Measurements from ENCODE around the gene ROBO2.

The ROBO2 gene

DNA sequence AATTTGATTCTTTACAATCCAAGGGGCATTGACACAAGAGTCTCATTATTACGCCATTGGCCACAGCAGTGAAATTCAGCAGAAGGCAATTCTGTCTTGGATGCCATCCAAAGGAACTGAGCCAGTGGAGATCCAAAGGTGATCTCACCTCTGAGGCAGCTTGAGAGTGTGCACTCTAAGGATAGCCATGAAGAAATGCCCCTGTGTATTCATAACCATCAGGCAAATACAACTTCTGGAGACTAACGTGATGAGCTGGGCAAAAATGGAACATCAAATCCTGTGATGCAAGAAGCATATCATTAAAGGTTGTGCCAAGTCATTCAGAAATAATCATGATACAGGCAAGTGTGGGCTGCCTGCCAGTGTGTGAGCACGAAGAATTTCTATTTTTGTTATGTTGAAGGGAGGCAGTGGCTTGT lies 41.4 kb downstream of the ROBO2 start:
- TF ChIP-seq, protein P1, sequence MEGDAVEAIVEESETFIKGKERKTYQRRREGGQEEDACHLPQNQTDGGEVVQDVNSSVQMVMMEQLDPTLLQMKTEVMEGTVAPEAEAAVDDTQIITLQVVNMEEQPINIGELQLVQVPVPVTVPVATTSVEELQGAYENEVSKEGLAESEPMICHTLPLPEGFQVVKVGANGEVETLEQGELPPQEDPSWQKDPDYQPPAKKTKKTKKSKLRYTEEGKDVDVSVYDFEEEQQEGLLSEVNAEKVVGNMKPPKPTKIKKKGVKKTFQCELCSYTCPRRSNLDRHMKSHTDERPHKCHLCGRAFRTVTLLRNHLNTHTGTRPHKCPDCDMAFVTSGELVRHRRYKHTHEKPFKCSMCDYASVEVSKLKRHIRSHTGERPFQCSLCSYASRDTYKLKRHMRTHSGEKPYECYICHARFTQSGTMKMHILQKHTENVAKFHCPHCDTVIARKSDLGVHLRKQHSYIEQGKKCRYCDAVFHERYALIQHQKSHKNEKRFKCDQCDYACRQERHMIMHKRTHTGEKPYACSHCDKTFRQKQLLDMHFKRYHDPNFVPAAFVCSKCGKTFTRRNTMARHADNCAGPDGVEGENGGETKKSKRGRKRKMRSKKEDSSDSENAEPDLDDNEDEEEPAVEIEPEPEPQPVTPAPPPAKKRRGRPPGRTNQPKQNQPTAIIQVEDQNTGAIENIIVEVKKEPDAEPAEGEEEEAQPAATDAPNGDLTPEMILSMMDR (IDR thresholded peaks at IDR 0.05; ENCODE audit: borderline replicate concordance, insufficient read depth, low read depth, low read length) = no peak

DNA sequence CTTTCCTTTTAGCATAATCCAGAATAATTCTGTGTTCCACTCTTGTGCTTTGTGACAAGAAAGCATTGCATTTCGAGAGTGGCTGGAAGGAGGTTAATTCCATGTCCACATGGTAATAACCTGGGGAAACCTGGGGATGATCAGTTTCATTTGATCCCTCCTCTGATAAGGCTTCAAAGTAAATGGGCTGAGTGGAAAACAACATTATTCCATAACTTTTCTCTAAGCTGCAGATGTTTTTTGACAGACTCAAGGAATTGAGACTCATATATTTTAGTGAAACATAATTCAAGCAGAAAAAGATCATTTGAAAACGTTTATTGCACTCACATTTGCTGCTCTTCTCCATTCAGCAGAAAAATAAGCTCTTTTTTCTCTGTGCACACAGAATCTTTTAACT lies 44.6 kb downstream of the ROBO2 start:
- TF ChIP-seq, protein P1 (IDR thresholded peaks at IDR 0.05; ENCODE audit: borderline replicate concordance, insufficient read depth, low read depth, low read length) = no peak
- no peak overlapping the region for H3K4me3 ChIP-seq (ENCODE audit: low read depth, low read length)

More for the DNA sequence above, 41.4 kb downstream of the ROBO2 start:
- H3K4me3 ChIP-seq (ENCODE audit: low read depth, low read length) = no peak overlapping the region

DNA sequence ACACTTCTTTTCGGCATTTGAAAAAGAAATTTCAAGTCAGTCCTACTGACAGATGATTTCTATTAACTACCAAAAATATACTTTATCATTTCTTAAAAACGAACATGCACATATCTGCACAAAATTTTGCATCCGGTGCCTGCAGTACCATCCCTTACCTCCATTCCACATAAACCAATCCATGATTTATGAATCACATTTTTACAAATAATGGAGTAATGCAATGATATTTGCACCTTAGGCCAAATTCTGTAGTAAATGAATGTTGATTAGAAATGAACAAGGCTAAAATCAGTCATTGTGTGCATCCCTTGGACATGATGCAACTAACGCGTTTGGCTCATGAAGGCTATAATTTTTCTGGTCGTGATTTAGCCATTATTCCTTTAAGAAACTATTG lies 46.5 kb downstream of the ROBO2 start:
- TF ChIP-seq, protein P1 (IDR thresholded peaks at IDR 0.05; ENCODE audit: borderline replicate concordance, insufficient read depth, low read depth, low read length) = no peak
- H3K4me3 ChIP-seq (ENCODE audit: low read depth, low read length) = no peak overlapping the region

DNA sequence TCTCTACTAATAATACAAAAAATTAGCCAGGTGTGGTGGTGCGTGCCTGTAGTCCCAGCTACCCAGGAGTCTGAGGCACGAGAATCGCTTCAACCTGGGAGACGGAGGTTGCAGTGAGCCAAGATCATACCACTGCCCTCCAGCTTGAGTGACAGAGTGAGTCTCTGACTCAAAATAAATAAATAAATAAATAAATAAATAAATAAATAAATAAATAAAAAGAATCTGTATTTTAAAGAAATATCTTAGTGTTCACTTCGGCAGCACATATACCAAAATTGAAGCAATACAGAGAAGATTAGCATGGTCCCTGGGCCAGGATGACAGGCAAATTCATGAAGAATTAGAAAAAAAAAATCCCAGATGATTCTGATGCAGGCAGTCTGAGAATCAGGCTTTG lies 51.9 kb downstream of the ROBO2 start:
- H3K4me3 ChIP-seq (ENCODE audit: low read depth, low read length) = no peak overlapping the region
- TF ChIP-seq, protein P1 (IDR thresholded peaks at IDR 0.05; ENCODE audit: borderline replicate concordance, insufficient read depth, low read depth, low read length) = no peak

DNA sequence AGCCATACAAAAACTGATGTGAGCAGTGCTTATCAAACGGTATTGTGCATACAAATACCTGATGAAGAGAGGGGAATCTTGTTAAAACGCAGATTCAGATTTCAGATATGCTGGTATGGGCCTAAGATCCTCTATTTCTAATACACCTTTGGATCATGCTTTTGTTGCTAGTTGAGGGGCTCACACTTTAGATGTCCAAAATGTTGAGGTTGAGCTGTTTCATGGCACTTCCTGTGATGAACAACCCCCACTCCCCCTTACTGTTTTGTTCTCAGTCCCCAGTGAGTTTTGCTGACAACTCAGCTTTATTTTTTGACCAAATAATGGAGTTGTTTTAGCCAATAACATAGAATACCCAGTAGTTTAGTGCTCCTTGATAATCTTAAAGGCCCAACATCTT lies 53.2 kb downstream of the ROBO2 start:
- TF ChIP-seq, protein P1 (IDR thresholded peaks at IDR 0.05; ENCODE audit: borderline replicate concordance, insufficient read depth, low read depth, low read length) = no peak
- H3K4me3 ChIP-seq (ENCODE audit: low read depth, low read length) = no peak overlapping the region

DNA sequence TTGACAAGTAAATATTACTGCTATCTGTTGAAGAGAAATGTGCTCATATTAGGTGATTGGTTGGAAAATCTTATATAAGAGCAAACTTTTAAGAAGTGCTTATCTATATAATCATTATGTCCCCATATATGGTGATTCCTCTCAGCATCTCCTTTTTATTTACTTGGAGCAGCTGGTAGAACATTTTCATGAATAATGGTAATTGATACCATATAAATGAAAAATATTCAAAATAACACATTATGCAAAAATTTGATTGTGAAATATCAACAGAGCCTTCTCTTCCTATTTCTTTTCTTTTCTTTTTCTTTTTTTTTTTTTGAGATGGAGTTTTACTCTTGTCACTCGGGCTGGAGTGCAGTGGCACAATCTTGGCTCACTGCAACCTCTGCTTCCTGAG lies 56.2 kb downstream of the ROBO2 start:
- TF ChIP-seq, protein P1 (IDR thresholded peaks at IDR 0.05; ENCODE audit: borderline replicate concordance, insufficient read depth, low read depth, low read length) = no peak
- H3K4me3 ChIP-seq (ENCODE audit: low read depth, low read length) = no peak overlapping the region

DNA sequence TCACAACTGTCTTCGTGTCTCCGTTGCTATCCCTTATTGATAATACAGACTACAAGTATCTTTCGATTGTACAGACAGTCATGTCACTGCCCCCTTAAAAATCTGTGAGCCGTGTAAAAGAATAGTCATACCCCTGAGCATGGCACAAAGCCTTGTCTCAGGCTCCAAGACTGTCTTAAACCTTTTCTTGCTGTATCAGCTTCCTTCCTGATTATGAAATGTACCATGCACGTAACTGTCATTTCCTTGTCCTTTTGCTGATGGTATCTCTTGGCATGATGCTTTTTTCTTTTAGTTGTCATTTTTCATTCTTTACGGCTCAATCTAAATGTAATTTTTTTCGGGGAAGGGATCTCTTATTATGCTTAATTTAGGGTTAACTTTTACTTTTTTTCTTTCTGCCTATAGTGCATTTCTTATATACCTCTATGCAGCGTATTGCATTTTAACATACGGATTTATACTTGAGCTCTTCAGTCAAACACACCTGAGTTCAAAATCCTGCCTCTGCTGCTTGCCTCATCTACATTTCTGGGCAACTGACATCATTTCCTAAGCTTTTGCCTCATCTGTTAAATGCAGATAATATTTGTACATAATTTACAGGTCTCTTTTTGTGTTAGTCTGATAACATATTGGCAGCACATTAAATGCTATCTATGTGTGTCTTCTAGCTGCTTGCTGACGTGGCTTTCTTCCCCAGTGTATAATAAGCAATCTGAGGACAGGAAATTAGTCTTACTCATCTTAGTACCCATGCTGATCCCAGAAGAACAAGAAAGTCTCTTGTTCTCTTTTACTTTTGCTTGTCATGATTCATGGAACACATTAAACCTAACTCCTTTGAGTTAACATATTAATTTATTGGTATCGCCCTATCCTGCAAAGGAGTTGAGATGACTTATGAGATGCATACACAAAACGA lies 57.3 kb downstream of the ROBO2 start:
- TF ChIP-seq, protein P1 (IDR thresholded peaks at IDR 0.05; ENCODE audit: borderline replicate concordance, insufficient read depth, low read depth, low read length) = no peak

More for the DNA sequence above, 57.3 kb downstream of the ROBO2 start:
- H3K4me3 ChIP-seq (ENCODE audit: low read depth, low read length) = no peak overlapping the region

Data from GM12875 (cell line).